Mammary epithelial cell (primary cell): ENCODE measurements around the gene IRS2.

Experiments
- EZH2 ChIP-seq: IDR thresholded peaks from 2 replicates; pipeline ENCODE4 v1.6.1; 2012; ENCODE audit warnings: low read length, inconsistent platforms, borderline replicate concordance
- TF ChIP-seq, protein P1 (sequence below), 2 donors: IDR thresholded peaks in 1 of 2; conservative IDR thresholded peaks in 1 of 2; 2 replicates each; pipeline ENCODE4 v1.5.1; 2011 to 2012; ENCODE audit warnings: inconsistent platforms in 2 of 2, low read length in 2 of 2, mild to moderate bottlenecking in 2 of 2, control low read depth in 1 of 2, low read depth in 1 of 2; ENCODE audit not compliant: insufficient read depth in 1 of 2; ENCODE audit errors: extremely low read depth in 1 of 2

DNA sequence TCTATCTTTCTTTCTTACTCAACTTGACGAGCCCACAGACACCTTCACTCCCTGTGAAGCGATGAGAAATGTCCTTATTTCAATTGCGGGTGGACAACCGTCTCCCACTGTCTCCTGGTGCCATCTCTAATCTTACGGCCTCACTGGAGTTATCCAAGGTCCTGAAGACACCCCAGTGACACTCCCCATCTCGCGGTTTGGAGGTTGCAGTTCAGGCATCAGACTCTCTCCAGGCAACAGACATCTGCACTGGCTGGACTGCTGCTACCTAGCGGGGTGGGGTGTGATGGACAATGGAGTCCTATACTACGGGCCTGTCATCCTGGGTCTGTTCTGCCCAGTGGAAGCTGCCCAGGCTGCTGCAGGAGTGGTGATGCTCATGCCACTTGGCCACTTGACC, 18.3 kb upstream of the IRS2 start:
- TF ChIP-seq, protein P1, sequence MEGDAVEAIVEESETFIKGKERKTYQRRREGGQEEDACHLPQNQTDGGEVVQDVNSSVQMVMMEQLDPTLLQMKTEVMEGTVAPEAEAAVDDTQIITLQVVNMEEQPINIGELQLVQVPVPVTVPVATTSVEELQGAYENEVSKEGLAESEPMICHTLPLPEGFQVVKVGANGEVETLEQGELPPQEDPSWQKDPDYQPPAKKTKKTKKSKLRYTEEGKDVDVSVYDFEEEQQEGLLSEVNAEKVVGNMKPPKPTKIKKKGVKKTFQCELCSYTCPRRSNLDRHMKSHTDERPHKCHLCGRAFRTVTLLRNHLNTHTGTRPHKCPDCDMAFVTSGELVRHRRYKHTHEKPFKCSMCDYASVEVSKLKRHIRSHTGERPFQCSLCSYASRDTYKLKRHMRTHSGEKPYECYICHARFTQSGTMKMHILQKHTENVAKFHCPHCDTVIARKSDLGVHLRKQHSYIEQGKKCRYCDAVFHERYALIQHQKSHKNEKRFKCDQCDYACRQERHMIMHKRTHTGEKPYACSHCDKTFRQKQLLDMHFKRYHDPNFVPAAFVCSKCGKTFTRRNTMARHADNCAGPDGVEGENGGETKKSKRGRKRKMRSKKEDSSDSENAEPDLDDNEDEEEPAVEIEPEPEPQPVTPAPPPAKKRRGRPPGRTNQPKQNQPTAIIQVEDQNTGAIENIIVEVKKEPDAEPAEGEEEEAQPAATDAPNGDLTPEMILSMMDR (conservative IDR thresholded peaks at IDR 0.05 in 1 of 2, IDR thresholded peaks at IDR 0.05 in 1 of 2; ENCODE audit: extremely low read depth in 1 of 2, insufficient read depth in 1 of 2, low read depth in 1 of 2, low read length in 2 of 2) = no peak
- TF ChIP-seq EZH2 = no peak
